Measurements from ENCODE around the gene GPANK1.

DNA sequence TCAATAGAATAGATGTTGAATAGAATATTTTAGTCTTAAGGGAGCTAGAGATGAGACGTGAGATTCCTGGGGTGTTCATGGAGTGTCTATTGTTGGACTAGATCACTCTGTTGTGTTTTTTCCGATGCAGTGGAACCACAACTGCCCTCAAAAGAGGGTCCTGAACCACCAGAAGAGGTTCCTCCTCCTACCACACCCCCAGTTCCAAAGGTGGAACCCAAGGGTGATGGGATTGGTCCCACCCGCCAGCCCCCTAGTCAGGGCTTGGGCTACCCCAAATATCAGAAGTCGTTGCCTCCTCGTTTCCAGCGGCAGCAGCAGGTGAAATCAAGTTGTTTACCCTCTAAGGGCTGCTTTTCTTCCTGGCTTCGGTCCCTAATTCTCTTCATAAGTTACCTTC lies 35.8 kb downstream of the GPANK1 start:
- TF ChIP-seq, protein P1, sequence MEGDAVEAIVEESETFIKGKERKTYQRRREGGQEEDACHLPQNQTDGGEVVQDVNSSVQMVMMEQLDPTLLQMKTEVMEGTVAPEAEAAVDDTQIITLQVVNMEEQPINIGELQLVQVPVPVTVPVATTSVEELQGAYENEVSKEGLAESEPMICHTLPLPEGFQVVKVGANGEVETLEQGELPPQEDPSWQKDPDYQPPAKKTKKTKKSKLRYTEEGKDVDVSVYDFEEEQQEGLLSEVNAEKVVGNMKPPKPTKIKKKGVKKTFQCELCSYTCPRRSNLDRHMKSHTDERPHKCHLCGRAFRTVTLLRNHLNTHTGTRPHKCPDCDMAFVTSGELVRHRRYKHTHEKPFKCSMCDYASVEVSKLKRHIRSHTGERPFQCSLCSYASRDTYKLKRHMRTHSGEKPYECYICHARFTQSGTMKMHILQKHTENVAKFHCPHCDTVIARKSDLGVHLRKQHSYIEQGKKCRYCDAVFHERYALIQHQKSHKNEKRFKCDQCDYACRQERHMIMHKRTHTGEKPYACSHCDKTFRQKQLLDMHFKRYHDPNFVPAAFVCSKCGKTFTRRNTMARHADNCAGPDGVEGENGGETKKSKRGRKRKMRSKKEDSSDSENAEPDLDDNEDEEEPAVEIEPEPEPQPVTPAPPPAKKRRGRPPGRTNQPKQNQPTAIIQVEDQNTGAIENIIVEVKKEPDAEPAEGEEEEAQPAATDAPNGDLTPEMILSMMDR (IDR thresholded peaks at IDR 0.05; ENCODE audit: insufficient read depth, low read length, poor library complexity, severe bottlenecking), result no peak
- no peak for TF ChIP-seq EZH2phosphoT487 (conservative IDR thresholded peaks at IDR 0.05; ENCODE audit: low read length)
